SW480 (cell line): ENCODE data around the gene CENPV.
A peak's percentile ranks its signal among the peaks of the same experiment; 100 is the strongest.

Experiments used
- DNase-seq: peaks from one replicate; pipeline ENCODE4 v3.0.0-alpha.2; 2016; ENCODE audit warnings: low spot score

CENPV gene

DNA sequence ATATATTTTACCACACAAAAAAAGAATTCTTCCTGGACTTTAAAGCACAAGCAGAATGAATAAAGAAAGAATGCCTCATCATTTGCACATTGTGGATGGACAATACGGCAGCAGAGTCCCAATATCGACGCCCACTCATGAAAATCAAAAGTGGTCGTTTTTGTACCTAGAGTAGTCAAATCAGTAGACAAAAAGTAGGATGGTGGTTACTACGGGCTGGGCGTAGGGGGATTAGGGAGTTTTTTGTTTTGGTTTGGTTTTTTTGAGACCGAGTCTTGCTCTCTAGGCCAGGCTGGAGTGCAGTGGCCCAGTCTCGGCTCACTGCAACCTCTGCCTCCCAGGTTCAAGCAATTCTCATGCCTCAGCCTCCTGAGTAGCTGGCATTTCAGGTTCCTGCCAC is 8.6 kb upstream of the CENPV start:
- no peak for DNase-seq

- no peak for DNase-seq
Measured at GRCh38 chr17:16358394-16358793, 5.1 kb upstream of the CENPV start.

- no peak for DNase-seq
Measured at GRCh38 chr17:16354585-16354984, 1.3 kb upstream of the CENPV start.

GRCh38 chr17:16352667-16353316 is 477 bp downstream of the CENPV start:
- peak; percentile 41 for DNase-seq

GRCh38 chr17:16352303-16352666 is 984 bp downstream of the CENPV start:
- peak; percentile 71 for DNase-seq

- DNase-seq: no peak
Measured at GRCh38 chr17:16351831-16352230, 1.4 kb downstream of the CENPV start.

DNA sequence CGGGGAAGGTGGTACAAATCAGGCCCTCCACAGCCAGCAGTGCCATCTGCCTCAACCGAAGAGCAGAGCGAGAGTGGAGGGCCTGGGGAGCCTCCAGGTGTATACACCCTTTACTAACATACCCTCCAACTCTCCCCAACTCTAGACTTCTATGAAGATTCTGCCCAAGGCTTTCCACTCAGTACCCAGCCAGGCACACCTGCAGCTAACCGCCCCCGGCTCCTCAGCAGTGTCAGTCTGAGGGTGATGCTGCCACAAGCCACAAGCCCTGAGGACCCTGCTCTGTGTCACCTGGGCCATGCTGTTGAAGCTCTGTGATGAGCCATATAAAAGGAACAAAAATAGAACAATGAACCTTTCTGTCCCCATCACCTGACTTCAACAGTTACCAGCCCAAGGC is 3.8 kb downstream of the CENPV start:
- DNase-seq: no peak

- DNase-seq: no peak
Measured at GRCh38 chr17:16348586-16348985, 4.7 kb downstream of the CENPV start.

- no peak for DNase-seq
Measured at GRCh38 chr17:16346721-16347271, 6.5 kb downstream of the CENPV start.

- no peak for DNase-seq
Measured at GRCh38 chr17:16345565-16345964, 7.7 kb downstream of the CENPV start.

GRCh38 chr17:16343569-16343968 is 9.7 kb downstream of the CENPV start:
- no peak for DNase-seq

DNA sequence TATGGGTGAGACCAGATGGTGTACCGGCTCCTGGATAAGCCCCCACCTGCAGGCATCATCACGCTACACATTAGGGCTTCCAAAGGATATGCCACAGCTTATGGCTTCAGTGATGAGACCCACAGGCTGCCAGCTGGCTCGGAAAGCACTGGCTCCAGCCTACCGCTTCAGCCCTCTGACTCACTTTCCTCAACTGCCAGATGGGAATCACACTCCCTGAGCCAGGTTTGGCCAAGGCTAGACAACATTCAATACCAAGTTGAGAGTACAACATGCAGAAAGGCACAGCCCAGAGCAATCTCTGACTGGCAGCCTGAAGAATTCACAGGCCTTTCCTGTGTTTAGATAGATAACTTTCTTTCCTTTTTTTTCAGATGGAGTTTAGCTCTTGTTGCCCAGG is 10.3 kb downstream of the CENPV start:
- no peak for DNase-seq

DNA sequence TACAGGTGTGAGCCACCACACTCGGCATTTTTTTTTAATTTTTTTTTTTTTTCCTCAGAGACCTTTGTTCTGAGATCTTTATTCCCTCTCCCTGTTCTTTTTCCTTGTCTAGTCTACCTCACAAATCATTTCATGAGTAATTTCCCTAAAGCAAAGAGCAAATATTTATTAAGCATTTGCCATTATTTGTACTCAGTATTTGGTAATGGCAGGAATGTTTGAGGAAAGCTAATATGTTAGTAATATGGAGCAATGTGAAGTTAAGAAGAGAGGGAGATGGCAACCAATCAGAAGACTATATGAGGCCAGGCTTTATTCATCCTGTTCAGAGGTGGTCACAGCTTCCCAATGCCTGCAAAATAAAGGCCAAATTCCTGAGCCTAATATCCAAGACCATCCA is 13.3 kb downstream of the CENPV start:
- DNase-seq: no peak

- DNase-seq: no peak
Measured at GRCh38 chr17:16339402-16339801, 13.9 kb downstream of the CENPV start.

GRCh38 chr17:16338391-16338790 is 14.9 kb downstream of the CENPV start:
- DNase-seq: no peak

GRCh38 chr17:16329519-16330271 is 23.6 kb downstream of the CENPV start:
- DNase-seq: no peak

- no peak for DNase-seq
Measured at GRCh38 chr17:16328997-16329396, 24.3 kb downstream of the CENPV start.

DNA sequence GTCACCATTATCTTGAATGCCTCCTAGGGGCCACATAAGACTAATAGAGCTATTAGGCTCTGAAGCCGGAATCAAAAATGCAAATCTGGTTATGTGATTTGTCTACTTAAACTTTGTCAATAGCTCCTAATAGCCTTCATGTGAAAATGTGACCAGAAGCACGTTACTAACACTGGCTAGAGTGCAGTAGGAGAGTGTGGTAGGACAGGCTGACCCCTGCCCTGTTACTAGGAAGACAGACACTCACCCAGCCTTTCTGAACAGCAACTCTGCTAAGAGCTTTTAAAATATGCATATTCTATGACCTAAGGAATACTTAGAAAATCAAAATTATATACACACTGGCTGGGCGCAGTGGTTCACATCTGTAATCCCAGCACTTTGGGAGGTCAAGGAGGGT is 26.3 kb downstream of the CENPV start:
- no peak for DNase-seq

- no peak for DNase-seq
Measured at GRCh38 chr17:16325964-16326363, 27.3 kb downstream of the CENPV start.

GRCh38 chr17:16322636-16323035 is 30.6 kb downstream of the CENPV start:
- no peak for DNase-seq

GRCh38 chr17:16319969-16320368 is 33.3 kb downstream of the CENPV start:
- no peak for DNase-seq

DNA sequence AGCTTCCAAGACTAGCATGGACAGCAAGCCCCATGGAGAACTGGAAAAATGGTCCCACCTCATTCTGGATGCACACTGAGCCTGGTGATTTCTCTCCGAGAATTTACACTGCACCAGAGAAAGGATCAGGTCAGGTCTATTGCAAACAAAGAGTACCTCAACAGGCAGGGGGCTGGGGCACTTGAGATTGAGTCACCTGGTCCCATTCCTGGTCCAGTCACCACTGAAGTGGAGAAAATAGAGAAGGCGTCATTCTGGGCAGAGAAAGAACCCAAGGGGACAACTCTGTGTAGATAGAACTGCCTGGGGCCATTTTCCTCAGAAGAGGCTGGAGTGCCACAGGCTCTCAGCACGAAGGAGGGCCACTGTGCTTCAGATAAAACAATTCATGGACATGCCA is 38.4 kb downstream of the CENPV start:
- no peak for DNase-seq

GRCh38 chr17:16314189-16314588 is 39.1 kb downstream of the CENPV start:
- no peak for DNase-seq
